T-helper 22 cell (primary cell): ENCODE measurements around the gene OCEL1.
"Not testable (repeated sequence)": the region's sequence is repeated elsewhere in the genome, so short reads cannot be mapped to it uniquely, and the experiment has no call there.

Experiments
- DNase-seq: peaks from one replicate; pipeline ENCODE4 v3.0.0-alpha.2; 2020; ENCODE audit warnings: low read depth

OCEL1 gene

GRCh38 chr19:17226002-17226933 lies at the start of gene OCEL1:
Gene OCEL1, plus strand, starts transcription at chr19:17226226. Its CDS starts 22 bp downstream, at chr19:17226248.
- DNase-seq: peak; percentile 93

GRCh38 chr19:17178291-17178690 lies 47.7 kb upstream of the OCEL1 start:
- no peak for DNase-seq

- DNase-seq: no peak
Measured at GRCh38 chr19:17180997-17181702, 44.9 kb upstream of the OCEL1 start.

GRCh38 chr19:17183271-17183761 lies 42.7 kb upstream of the OCEL1 start:
- DNase-seq: no peak

- no peak for DNase-seq
Measured at GRCh38 chr19:17183858-17184321, 42.1 kb upstream of the OCEL1 start.

- no peak for DNase-seq
Measured at GRCh38 chr19:17184371-17184841, 41.6 kb upstream of the OCEL1 start.

GRCh38 chr19:17185590-17185989 lies 40.4 kb upstream of the OCEL1 start:
- no peak for DNase-seq

- DNase-seq: not testable (repeated sequence)
Measured at GRCh38 chr19:17191736-17192135, 34.3 kb upstream of the OCEL1 start.

- DNase-seq: no peak
Measured at GRCh38 chr19:17192751-17193150, 33.3 kb upstream of the OCEL1 start.

GRCh38 chr19:17194608-17195007 lies 31.4 kb upstream of the OCEL1 start:
- DNase-seq: no peak

GRCh38 chr19:17195106-17195505 lies 30.9 kb upstream of the OCEL1 start:
- DNase-seq: no peak

- DNase-seq: no peak
Measured at GRCh38 chr19:17196610-17197009, 29.4 kb upstream of the OCEL1 start.

- DNase-seq: no peak
Measured at GRCh38 chr19:17197666-17198065, 28.4 kb upstream of the OCEL1 start.

GRCh38 chr19:17200408-17201079 lies 25.5 kb upstream of the OCEL1 start:
- no peak for DNase-seq

GRCh38 chr19:17202249-17202648 lies 23.8 kb upstream of the OCEL1 start:
- no peak for DNase-seq

GRCh38 chr19:17202713-17203112 lies 23.3 kb upstream of the OCEL1 start:
- DNase-seq: no peak

- DNase-seq: no peak
Measured at GRCh38 chr19:17205237-17206140, 20.5 kb upstream of the OCEL1 start.

GRCh38 chr19:17206736-17207581 lies 19.1 kb upstream of the OCEL1 start:
- no peak for DNase-seq

GRCh38 chr19:17209126-17210036 lies 16.6 kb upstream of the OCEL1 start:
- DNase-seq: no peak
